ENCODE measurements around the gene ATP9B.

Gene ATP9B

GRCh38 chr18:79221136-79221535 lies 151.9 kb downstream of the ATP9B start:
- Histone ChIP-seq H3K4me1 (ENCODE audit: low read length) (peaks cover 6% of the 10 kb centered on the region), H3K79me2 (ENCODE audit: low read length) (no peaks in the 10 kb centered on the region), H3K9me3 (ENCODE audit: insufficient read depth, low read length) (no peaks in the 10 kb centered on the region), H3K27me3 (ENCODE audit: low read depth, low read length) (no peaks in the 10 kb centered on the region), H3K9ac (ENCODE audit: low read length) (no peak overlapping the region), H4K20me1 (ENCODE audit: insufficient read depth, low read length) (0 out of 2 replicates have a peak, but pooled peaks cover 6% of the 10 kb centered on the region), H2AFZ (ENCODE audit: low read depth, low read length) (no peak overlapping the region), H3K4me2 (ENCODE audit: low read length) (no peak overlapping the region), H3K27ac (ENCODE audit: low read length) (no peak overlapping the region), H3K4me3 (ENCODE audit: low read length) (no peak overlapping the region), H3K36me3 (replicated peaks; ENCODE audit: low read depth, low read length) (no peaks in the 10 kb centered on the region)
- no peak for TF ChIP-seq EZH2phosphoT487 (IDR thresholded peaks at IDR 0.05; ENCODE audit: low read depth)
- TF ChIP-seq CTCF (IDR thresholded peaks at IDR 0.05; ENCODE audit: low read depth, low read length) = no peak

- no peaks in the 10 kb centered on the region for H3K79me2 ChIP-seq (ENCODE audit: low read length)
- peaks cover 6% of the 10 kb centered on the region for H3K4me1 ChIP-seq (ENCODE audit: low read length)
- 0 out of 2 replicates have a peak, but pooled peaks cover 6% of the 10 kb centered on the region for H4K20me1 ChIP-seq (ENCODE audit: insufficient read depth, low read length)
- no peak for TF ChIP-seq CTCF (IDR thresholded peaks at IDR 0.05; ENCODE audit: low read depth, low read length)
- TF ChIP-seq EZH2phosphoT487 (IDR thresholded peaks at IDR 0.05; ENCODE audit: low read depth) = no peak
- no peak overlapping the region for H3K27ac ChIP-seq (ENCODE audit: low read length)
- no peak overlapping the region for H2AFZ ChIP-seq (ENCODE audit: low read depth, low read length)
- no peaks in the 10 kb centered on the region for H3K9me3 ChIP-seq (ENCODE audit: insufficient read depth, low read length)
- no peaks in the 10 kb centered on the region for H3K36me3 ChIP-seq (replicated peaks; ENCODE audit: low read depth, low read length)
- H3K4me2 ChIP-seq (ENCODE audit: low read length) = no peak overlapping the region
- no peaks in the 10 kb centered on the region for H3K27me3 ChIP-seq (ENCODE audit: low read depth, low read length)
- H3K4me3 ChIP-seq (ENCODE audit: low read length) = no peak overlapping the region
- no peak overlapping the region for H3K9ac ChIP-seq (ENCODE audit: low read length)
Observed at GRCh38 chr18:79222790-79223189, 153.6 kb downstream of the ATP9B start.

GRCh38 chr18:79223431-79223830 lies 154.2 kb downstream of the ATP9B start:
- no peak overlapping the region for H2AFZ ChIP-seq (ENCODE audit: low read depth, low read length)
- 0 out of 2 replicates have a peak, but pooled peaks cover 6% of the 10 kb centered on the region for H4K20me1 ChIP-seq (ENCODE audit: insufficient read depth, low read length)
- no peaks in the 10 kb centered on the region for H3K27me3 ChIP-seq (ENCODE audit: low read depth, low read length)
- H3K4me2 ChIP-seq (ENCODE audit: low read length) = no peak overlapping the region
- no peaks in the 10 kb centered on the region for H3K9me3 ChIP-seq (ENCODE audit: insufficient read depth, low read length)
- TF ChIP-seq CTCF (IDR thresholded peaks at IDR 0.05; ENCODE audit: low read depth, low read length) (no peak), EZH2phosphoT487 (IDR thresholded peaks at IDR 0.05; ENCODE audit: low read depth) (no peak)
- no peak overlapping the region for H3K4me3 ChIP-seq (ENCODE audit: low read length)
- H3K27ac ChIP-seq (ENCODE audit: low read length) = no peak overlapping the region
- no peak overlapping the region for H3K9ac ChIP-seq (ENCODE audit: low read length)
- no peaks in the 10 kb centered on the region for H3K79me2 ChIP-seq (ENCODE audit: low read length)
- H3K4me1 ChIP-seq (ENCODE audit: low read length) = peaks cover 6% of the 10 kb centered on the region
- H3K36me3 ChIP-seq (replicated peaks; ENCODE audit: low read depth, low read length) = no peaks in the 10 kb centered on the region

GRCh38 chr18:79224381-79224780 lies 155.2 kb downstream of the ATP9B start:
- no peaks in the 10 kb centered on the region for H3K27me3 ChIP-seq (ENCODE audit: low read depth, low read length)
- TF ChIP-seq EZH2phosphoT487 (IDR thresholded peaks at IDR 0.05; ENCODE audit: low read depth) (no peak), CTCF (IDR thresholded peaks at IDR 0.05; ENCODE audit: low read depth, low read length) (no peak)
- no peak overlapping the region for H3K4me2 ChIP-seq (ENCODE audit: low read length)
- H2AFZ ChIP-seq (ENCODE audit: low read depth, low read length) = no peak overlapping the region
- H3K4me1 ChIP-seq (ENCODE audit: low read length) = peaks cover 6% of the 10 kb centered on the region
- H3K36me3 ChIP-seq (replicated peaks; ENCODE audit: low read depth, low read length) = no peaks in the 10 kb centered on the region
- no peak overlapping the region for H3K4me3 ChIP-seq (ENCODE audit: low read length)
- no peaks in the 10 kb centered on the region for H3K79me2 ChIP-seq (ENCODE audit: low read length)
- H4K20me1 ChIP-seq (ENCODE audit: insufficient read depth, low read length) = 0 out of 2 replicates have a peak, but pooled peaks cover 6% of the 10 kb centered on the region
- no peak overlapping the region for H3K27ac ChIP-seq (ENCODE audit: low read length)
- no peak overlapping the region for H3K9ac ChIP-seq (ENCODE audit: low read length)
- no peaks in the 10 kb centered on the region for H3K9me3 ChIP-seq (ENCODE audit: insufficient read depth, low read length)
